MCF 10A (cell line): ENCODE data around the gene RPS24. TPM values are rescaled to one million over a fixed set of nuclear protein-coding genes. Genes with fewer than 3 reads are reported as not detected.

Experiments
- BruUV-seq: library from RNA; stranded (reverse); fragments of 400-500 nt; replicated peaks from 2 replicates; lab custom pipeline; 2021; lab: Mats Ljungman, UMichigan
- CTCF ChIA-PET: fragments of 300-600 bp; sonication (Branson Sonifier 250); formaldehyde crosslinking; extraction: SDS; loops from one replicate; lab custom pipeline; 2021; ENCODE audit warnings: antibody characterized with exemption, inconsistent platforms; lab: Yijun Ruan, JAX
- POLR2A ChIA-PET: fragments of 300-600, 350-650 bp; sonication (Branson Sonifier 250); formaldehyde crosslinking; extraction: SDS; loops from one replicate; lab custom pipeline; 2020; ENCODE audit warnings: antibody characterized with exemption, inconsistent platforms; lab: Yijun Ruan, JAX
- DNase-seq: peaks from one replicate; pipeline ENCODE4 v3.0.0-alpha.2; 2018; ENCODE audit not compliant: unreplicated experiment
- H3K27ac Mint-ChIP-seq: one replicate; pipeline ENCODE4 v1.8.0; 2022; ENCODE audit warnings: mild to moderate bottlenecking, low read depth, mixed read lengths; ENCODE audit not compliant: unreplicated experiment
- H3K27me3 Mint-ChIP-seq: one replicate; pipeline ENCODE4 v1.8.0; 2022; ENCODE audit warnings: mixed read lengths; ENCODE audit not compliant: insufficient read depth, unreplicated experiment
- H3K36me3 Mint-ChIP-seq: one replicate; pipeline ENCODE4 v1.8.0; 2022; ENCODE audit warnings: mild to moderate bottlenecking, moderate library complexity, mixed read lengths; ENCODE audit not compliant: insufficient read depth, unreplicated experiment
- H3K4me1 Mint-ChIP-seq: one replicate; pipeline ENCODE4 v1.8.0; 2022; ENCODE audit warnings: mixed read lengths; ENCODE audit not compliant: insufficient read depth, unreplicated experiment
- H3K4me3 Mint-ChIP-seq: one replicate; pipeline ENCODE4 v1.8.0; 2022; ENCODE audit warnings: mild to moderate bottlenecking, moderate library complexity, mixed read lengths; ENCODE audit not compliant: unreplicated experiment
- H3K9me3 Mint-ChIP-seq: one replicate; pipeline ENCODE4 v1.8.0; 2022; ENCODE audit warnings: mixed read lengths; ENCODE audit not compliant: unreplicated experiment
- CTCF ChIP-seq: fragments of 200-600 bp; IDR thresholded peaks from one replicate; pipeline ENCODE4 v1.8.0; 2022; ENCODE audit warnings: antibody characterized with exemption, mild to moderate bottlenecking; ENCODE audit not compliant: unreplicated experiment
- intact Hi-C: fragments of 100-400 bp; cut with micrococcal nuclease; formaldehyde crosslinking; loops from 2 replicates; pipeline ENCODE4 v1.14.1; 2022
- total RNA-seq: library from RNA; stranded (reverse); gene quantifications from 2 replicates; pipeline ENCODE4 v1.2.3, GENCODE V29; 2022

The RPS24 gene
- total RNA-seq, 1 experiment from 2014 or later: 2,288 TPM

- Mint-ChIP-seq H3K9me3 (no peaks in the 10 kb centered on the region), H3K27ac (no peak overlapping the region)
- POLR2A ChIA-PET: interaction anchor here (0.7 to 0.8 kb wide), 2 partner anchors 14 to 135 kb away, joined by 3 read pairs; no protein-coding TSS in a partner anchor
Observed at GRCh38 chr10:78007172-78007571, 26.5 kb upstream of the RPS24 start.

GRCh38 chr10:78009662-78010061 is 24.0 kb upstream of the RPS24 start:
- Mint-ChIP-seq H3K27me3 (no peaks in the 10 kb centered on the region), H3K4me1 (no peaks in the 10 kb centered on the region), H3K4me3 (no peak overlapping the region), H3K9me3 (no peaks in the 10 kb centered on the region), H3K36me3 (peaks cover 100% of the 10 kb centered on the region), H3K27ac (no peak overlapping the region)
- BruUV-seq: no TSS peak
- no peak for TF ChIP-seq CTCF
- ChIA-PET POLR2A (interaction anchor here (0.7 to 1.1 kb wide), 2 partner anchors 25 to 516 kb away, joined by 3 read pairs; no protein-coding TSS in a partner anchor), CTCF (no interaction called here)
- intact Hi-C loops: no loop called here
- DNase-seq: no peak

More at GRCh38 chr10:78007172-78007571, 26.5 kb upstream of the RPS24 start:
- no peaks in the 10 kb centered on the region for H3K27me3 Mint-ChIP-seq
- BruUV-seq: no TSS peak
- no peak for TF ChIP-seq CTCF
- H3K4me1 Mint-ChIP-seq: no peaks in the 10 kb centered on the region
- intact Hi-C loops: no loop called here
- no peak overlapping the region for H3K4me3 Mint-ChIP-seq
- H3K36me3 Mint-ChIP-seq: peaks cover 96% of the 10 kb centered on the region
- DNase-seq: no peak
- CTCF ChIA-PET: interaction anchor here (0.6 kb wide), 1 partner anchor 9 kb away, joined by 5 read pairs; no protein-coding TSS in a partner anchor

- no peak for DNase-seq
- Mint-ChIP-seq H3K4me1 (no peaks in the 10 kb centered on the region), H3K36me3 (peaks cover 100% of the 10 kb centered on the region), H3K4me3 (no peak overlapping the region), H3K27me3 (no peaks in the 10 kb centered on the region), H3K9me3 (no peaks in the 10 kb centered on the region), H3K27ac (no peak overlapping the region)
- no TSS peak for BruUV-seq
- CTCF ChIA-PET: interaction anchor here (0.6 kb wide), 1 partner anchor 33 kb away, joined by 3 read pairs; no protein-coding TSS in a partner anchor
- POLR2A ChIA-PET: interaction anchor here (0.6 to 1.1 kb wide), 4 partner anchors 19 to 516 kb away, joined by 3 read pairs; no protein-coding TSS in a partner anchor
- intact Hi-C loops: no loop called here
- TF ChIP-seq CTCF: no peak
Observed at GRCh38 chr10:78010278-78010677, 23.4 kb upstream of the RPS24 start.

GRCh38 chr10:78011065-78011464 is 22.6 kb upstream of the RPS24 start:
- no peaks in the 10 kb centered on the region for H3K4me1 Mint-ChIP-seq
- no peak for TF ChIP-seq CTCF
- POLR2A ChIA-PET: interaction anchor here (0.6 kb wide), 1 partner anchor 20 kb away, joined by 3 read pairs; no protein-coding TSS in a partner anchor
- H3K27me3 Mint-ChIP-seq: no peaks in the 10 kb centered on the region
- CTCF ChIA-PET: interaction anchor here (0.6 kb wide), 1 partner anchor 34 kb away, joined by 3 read pairs; no protein-coding TSS in a partner anchor
- H3K27ac Mint-ChIP-seq: no peak overlapping the region
- no TSS peak for BruUV-seq
- peaks cover 100% of the 10 kb centered on the region for H3K36me3 Mint-ChIP-seq
- no peak for DNase-seq
- intact Hi-C loops: no loop called here
- H3K9me3 Mint-ChIP-seq: no peaks in the 10 kb centered on the region
- H3K4me3 Mint-ChIP-seq: no peak overlapping the region
